ENCODE measurements around the gene ARL8B. TPM values are rescaled to one million over a fixed set of nuclear protein-coding genes. Genes with fewer than 3 reads are reported as not detected.

The ARL8B gene
- total RNA-seq, 2 donors from 2014 or later, result 39.7 to 78.1 TPM

Other genes starting within 250 kb of the ARL8B start
- 100 to 1,000 TPM; 228 to 369 TPM for gene BHLHE40, start 142.9 kb upstream of the ARL8B start, total RNA-seq
- 100 to 1,000 TPM; 181 to 200 TPM for gene EDEM1, start 65.4 kb downstream of the ARL8B start, total RNA-seq